Heart left ventricle (tissue), 16 donors: ENCODE data around the gene GPX1. TPM values are rescaled to one million over a fixed set of nuclear protein-coding genes. Genes with fewer than 3 reads are reported as not detected.

Source experiments
- ATAC-seq, 4 donors: fragments of 200-7000 bp; cut with Tn5 transposase; one replicate each; pipeline ENCODE4 v1.9.1; 2020 to 2022; ENCODE audit warnings: moderate library complexity in 4 of 4, mild to moderate bottlenecking in 3 of 4, moderate number of reproducible peaks in 1 of 4
- DNase-seq, 5 donors: peaks; one replicate each; pipeline ENCODE4 v3.0.0-alpha.2; 2020
- H3K27ac ChIP-seq, 12 donors: fragments of 200-600 bp; sonication (generic) in 4 of 12; one replicate each; pipeline versions ENCODE4 v1.5.0 to v1.8.0; 2016 to 2022; ENCODE audit warnings: mild to moderate bottlenecking in 2 of 12
- H3K27me3 ChIP-seq, 9 donors: fragments of 200-600 bp; sonication (generic) in 2 of 9; one replicate each; pipeline versions ENCODE4 v1.5.1 to v1.8.0; 2016 to 2022; ENCODE audit warnings: mild to moderate bottlenecking in 3 of 9
- H3K36me3 ChIP-seq, 9 donors: fragments of 200-600 bp; sonication (generic) in 2 of 9; one replicate each; pipeline versions ENCODE4 v1.5.0 to v1.8.0; 2018 to 2022; ENCODE audit warnings: mild to moderate bottlenecking in 2 of 9
- H3K4me1 ChIP-seq, 12 donors: fragments of 200-600 bp; sonication (generic) in 4 of 12; one replicate each; pipeline versions ENCODE4 v1.5.0 to v1.8.0; 2016 to 2022; ENCODE audit warnings: mild to moderate bottlenecking in 3 of 12
- H3K4me3 ChIP-seq, 12 donors: fragments of 200-600 bp; sonication (generic) in 4 of 12; one replicate each; pipeline versions ENCODE4 v1.5.0 to v1.8.0; 2017 to 2022; ENCODE audit warnings: mild to moderate bottlenecking in 9 of 12, moderate library complexity in 4 of 12
- H3K9me3 ChIP-seq, 12 donors: fragments of 200-600 bp; sonication (generic) in 4 of 12; one replicate each; pipeline versions ENCODE4 v1.5.0 to v1.8.0; 2016 to 2022; ENCODE audit warnings: mild to moderate bottlenecking in 1 of 12
- CTCF ChIP-seq, 12 donors: fragments of 200-600 bp; sonication (generic) in 4 of 12; IDR thresholded peaks; one replicate each; pipeline versions ENCODE4 v1.5.0 to v1.8.0; 2018 to 2022; ENCODE audit warnings: antibody characterized with exemption in 12 of 12, mild to moderate bottlenecking in 5 of 12
- POLR2A ChIP-seq, 2 donors: fragments of 450-650 bp; IDR thresholded peaks; one replicate each; pipeline ENCODE4 v1.6.1; 2017; ENCODE audit warnings: antibody characterized with exemption in 2 of 2, mild to moderate bottlenecking in 2 of 2, moderate library complexity in 2 of 2
- WGBS, 4 donors: extraction: QIAGEN DNeasy Blood & Tissue Kit in 2 of 4; methylation state at CpG; one replicate each; pipeline versions ENCODE4 v1.1.5 to v1.1.7; 2013 to 2018; 5-methylcytosine and 5-hydroxymethylcytosine counted together
- intact Hi-C, 10 donors: fragments of 100-400 bp; cut with DNase I; formaldehyde crosslinking; loops; one replicate each; pipeline versions ENCODE4 v1.11.1 to v1.14.2; 2022
- polyA plus RNA-seq, 2 donors: library from polyadenylated mRNA; stranded (reverse); fragments of 200-250 nt; gene quantifications; one replicate each; pipeline ENCODE4 v1.2.3, GENCODE V29; 2013
- total RNA-seq, 9 donors: library from RNA; depleted of rRNA in 2 of 9; stranded (reverse); fragments of >200 nt in 2 of 9; fragmentation: NEBNext Ultra II Directional in 3 of 9; extraction: Animal tissue kit (Norgen Biotek cat#: 25700) in 3 of 9; gene quantifications; one replicate each; pipeline versions ENCODE4 v1.1.0 to v1.2.4, GENCODE V29; 2016 to 2023
- donor health status: ischemic (EF 13 %, LVEDD 7.1; RV severe dilation, severe dysfunction).
- donor health status: healthy with polysubstance abuse.
- donor health status: DM: no; HTN: yes; CAD: no.
- donor health status: DM: no; HTN: no; CAD: no.
- donor health status: ischemic (EF 25% LVEDD 6.9; RV normal size, moderate dysfunction).
- donor health status: ischemic (EF 25% LVEDD 5.7; RV mildly dilated, moderate dysfunction).
- donor health status: healthy.
- donor health status: DM: yes; HTN: yes; CAD: no.
- donor health status: ischemic (EF 35%, LVEDD 5.7; RV mildly dilated, moderate dysfunction).
- donor health status: nonischemic (EF 11% LVEDD 7.7; RV severe dilation, severe dysfunction).
- donor health status: DM: yes; HTN: yes; CAD: no.
- donor health status: PGD.
- donor health status: ischemic (EF 29% LVEDD 5.4; RV normal size, mild dysfunction).
- donor health status: nonischemic (EF 23%, LVEDD 6.1; RV moderate dilation, normal function).

Gene GPX1
- total and polyA plus RNA-seq, 11 donors = 86.3 to 341 (median 154) TPM

DNA sequence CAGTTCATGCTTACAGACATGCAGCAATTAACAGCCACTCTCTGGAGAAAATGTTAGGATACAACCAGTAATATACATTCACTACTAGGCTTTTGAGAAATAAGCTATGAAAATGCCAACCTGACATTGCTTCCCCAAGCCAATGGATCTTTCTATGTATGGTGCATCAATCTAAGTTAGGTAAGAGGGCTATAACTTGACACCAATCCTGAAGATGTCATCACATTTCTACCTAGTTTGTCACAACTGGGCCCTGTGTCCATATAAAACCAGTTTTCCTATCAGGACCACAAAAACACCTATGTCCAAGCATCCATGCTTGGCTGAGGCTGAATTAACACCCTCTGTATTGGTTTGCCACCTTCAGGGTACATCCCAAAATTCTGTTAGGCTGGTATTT lies 13.8 kb upstream of the GPX1 start:
- H3K4me1 ChIP-seq = peaks cover 0 to 39% (median 3%) of the 10 kb centered on the region in 12 donors
- H3K9me3 ChIP-seq = no peaks in the 10 kb centered on the region
- no peak for ATAC-seq
- intact Hi-C loops = no loop called here
- no peak for TF ChIP-seq POLR2A (IDR thresholded peaks at IDR 0.05)
- no peak for TF ChIP-seq CTCF (IDR thresholded peaks at IDR 0.05)
- H3K27me3 ChIP-seq = no peaks in the 10 kb centered on the region
- no peak overlapping the region for H3K4me3 ChIP-seq
- DNase-seq = no peak
- peaks cover 0 to 89% (median 84%) of the 10 kb centered on the region in 9 donors for H3K36me3 ChIP-seq
- H3K27ac ChIP-seq = no peak overlapping the region

- Histone ChIP-seq H3K27me3 (no peaks in the 10 kb centered on the region), H3K4me1 (peaks cover 0 to 34% (median under 1%) of the 10 kb centered on the region in 12 donors), H3K27ac (no peak overlapping the region), H3K9me3 (no peaks in the 10 kb centered on the region), H3K36me3 (peaks cover 0 to 100% (median 96%) of the 10 kb centered on the region in 9 donors), H3K4me3 (no peak overlapping the region)
- TF ChIP-seq CTCF (IDR thresholded peaks at IDR 0.05) (no peak), POLR2A (IDR thresholded peaks at IDR 0.05) (no peak)
- WGBS, 4 donors = 84 to 91% (median 87%) methylated on average over 6 of the region's 6 CpGs
- intact Hi-C loops = no loop called here
- DNase-seq (no peak), ATAC-seq (no peak)
Measured at GRCh38 chr3:49370585-49371290, 12.6 kb upstream of the GPX1 start.

DNA sequence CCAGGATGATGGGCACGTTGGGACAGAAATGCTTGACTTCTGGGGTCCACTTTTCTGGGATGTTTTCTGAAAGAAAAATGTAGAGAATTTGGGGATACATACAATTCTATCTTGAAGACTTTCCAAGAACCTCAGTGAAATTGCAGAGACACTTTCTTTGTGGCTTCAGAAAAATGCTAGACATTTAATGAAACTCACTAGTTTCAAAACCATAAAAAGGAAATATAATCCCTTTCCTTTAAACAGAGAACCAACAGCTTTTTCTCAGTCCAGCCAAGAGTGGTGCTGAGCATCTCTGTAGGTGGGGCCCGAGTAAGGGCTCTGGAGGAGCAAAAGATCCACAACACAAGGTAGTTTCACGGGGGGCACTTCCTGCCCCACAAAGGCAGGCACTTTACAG lies 4.4 kb upstream of the GPX1 start:
- DNase-seq (peak in 1 of 5 donors; percentile 1), ATAC-seq (no peak)
- 76 to 85% (median 83%) methylated on average over 3 of the region's 3 CpGs for WGBS, 4 donors
- Histone ChIP-seq H3K4me1 (peaks cover 3 to 20% (median 11%) of the 10 kb centered on the region in 12 donors), H3K4me3 (no peak overlapping the region), H3K27me3 (no peaks in the 10 kb centered on the region), H3K9me3 (no peaks in the 10 kb centered on the region), H3K36me3 (peaks cover 0 to 90% (median 86%) of the 10 kb centered on the region in 9 donors), H3K27ac (no peak overlapping the region)
- TF ChIP-seq POLR2A (IDR thresholded peaks at IDR 0.05) (no peak), CTCF (IDR thresholded peaks at IDR 0.05) (no peak)
- intact Hi-C loops = loop anchor here in 2 of 10 donors (5.0 kb wide), 2 partner anchors 35 to 40 kb away; no protein-coding TSS in a partner anchor

GRCh38 chr3:49359623-49360022 lies 1.5 kb upstream of the GPX1 start:
- TF ChIP-seq POLR2A (IDR thresholded peaks at IDR 0.05) = no peak
- no peak for TF ChIP-seq CTCF (IDR thresholded peaks at IDR 0.05)
- WGBS, 4 donors = 79 to 86% (median 82%) methylated on average over 2 of the region's 2 CpGs
- no peak overlapping the region for H3K4me3 ChIP-seq
- H3K9me3 ChIP-seq = no peaks in the 10 kb centered on the region
- peaks cover 0 to 78% (median 64%) of the 10 kb centered on the region in 9 donors for H3K36me3 ChIP-seq
- peak overlapping the region in 5 of 12 donors; percentile 86 to 96 (median 92) for H3K27ac ChIP-seq
- ATAC-seq (no peak), DNase-seq (no peak)
- intact Hi-C loops = loop anchor here in 8 of 10 donors (2.0 to 10.0 kb wide), 6 partner anchors 38 to 65 kb away; partner anchors contain the start of genes RHOA (in 6 of the 8), TCTA (in 5 of the 8), AMT (in 1 of the 8) and NICN1 (in 1 of the 8)
- H3K4me1 ChIP-seq = peaks cover 3 to 43% (median 26%) of the 10 kb centered on the region in 12 donors
- H3K27me3 ChIP-seq = no peaks in the 10 kb centered on the region
